ENCODE measurements around the gene TIFAB. TPM values are rescaled to one million over a fixed set of nuclear protein-coding genes. Genes with fewer than 3 reads are reported as not detected.

TIFAB gene
- total and polyA plus RNA-seq, 7 donors = 0.46 to 1.4 TPM; not detected in 5

GRCh38 chr5:135442431-135443160, 9.6 kb downstream of the TIFAB start:
- no peak overlapping the region for H3K27ac ChIP-seq
- TF ChIP-seq CTCF (IDR thresholded peaks at IDR 0.05) (no peak), POLR2AphosphoS5 (IDR thresholded peaks at IDR 0.05) (no peak), POLR2A (IDR thresholded peaks at IDR 0.05) (no peak), EP300 (IDR thresholded peaks at IDR 0.05) (no peak)
- H3K4me3 ChIP-seq = no peak overlapping the region
- intact Hi-C loops (cut with DNase I) = no loop called here
- H3K9me3 ChIP-seq = no peaks in the 10 kb centered on the region
- no peaks in the 10 kb centered on the region for H3K27me3 ChIP-seq
- DNase-seq = peak; percentile 46
- H3K36me3 ChIP-seq = no peaks in the 10 kb centered on the region
- H3K4me1 ChIP-seq = peaks cover 0 to 31% (median 20%) of the 10 kb centered on the region in 4 donors
- 79 to 87% methylated on average over 8 of the region's 8 CpGs for WGBS, 2 donors

GRCh38 chr5:135441919-135442318, 10.2 kb downstream of the TIFAB start:
- TF ChIP-seq POLR2AphosphoS5 (IDR thresholded peaks at IDR 0.05) (no peak), POLR2A (IDR thresholded peaks at IDR 0.05) (no peak), CTCF (IDR thresholded peaks at IDR 0.05) (no peak), EP300 (IDR thresholded peaks at IDR 0.05) (no peak)

GRCh38 chr5:135441350-135441831, 10.8 kb downstream of the TIFAB start:
- intact Hi-C loops (cut with DNase I) = no loop called here
- H3K4me3 ChIP-seq = no peak overlapping the region
- H3K4me1 ChIP-seq = peaks cover 0 to 33% (median 25%) of the 10 kb centered on the region in 4 donors

More at GRCh38 chr5:135441919-135442318, 10.2 kb downstream of the TIFAB start:
- 73 to 85% methylated on average over 4 of the region's 4 CpGs for WGBS, 2 donors
- peak; percentile 39 for DNase-seq
- H3K27ac ChIP-seq = no peak overlapping the region
- H3K9me3 ChIP-seq = no peaks in the 10 kb centered on the region
- no peak overlapping the region for H3K4me3 ChIP-seq
- no peaks in the 10 kb centered on the region for H3K27me3 ChIP-seq
- H3K4me1 ChIP-seq = peaks cover 0 to 33% (median 25%) of the 10 kb centered on the region in 4 donors
- intact Hi-C loops (cut with DNase I) = no loop called here
- no peaks in the 10 kb centered on the region for H3K36me3 ChIP-seq

GRCh38 chr5:135440916-135441315, 11.2 kb downstream of the TIFAB start:
- DNase-seq = peak; percentile 11
- intact Hi-C loops (cut with DNase I) = no loop called here
- 65 to 87% methylated on average over 6 of the region's 6 CpGs for WGBS, 2 donors

More at GRCh38 chr5:135441350-135441831, 10.8 kb downstream of the TIFAB start:
- 38 to 77% methylated on average over 11 of the region's 11 CpGs for WGBS, 2 donors
- peak; percentile 63 for DNase-seq
- H3K27me3 ChIP-seq = no peaks in the 10 kb centered on the region
- no peak overlapping the region for H3K27ac ChIP-seq
- no peak for TF ChIP-seq EP300 (IDR thresholded peaks at IDR 0.05)
- peak in 1 of 4 donors; percentile 43 for TF ChIP-seq POLR2AphosphoS5 (IDR thresholded peaks at IDR 0.05)
- no peak for TF ChIP-seq CTCF (IDR thresholded peaks at IDR 0.05)
- no peak for TF ChIP-seq POLR2A (IDR thresholded peaks at IDR 0.05)
- H3K9me3 ChIP-seq = no peaks in the 10 kb centered on the region
- no peaks in the 10 kb centered on the region for H3K36me3 ChIP-seq

More at GRCh38 chr5:135440916-135441315, 11.2 kb downstream of the TIFAB start:
- Histone ChIP-seq H3K4me1 (peaks cover 0 to 33% (median 25%) of the 10 kb centered on the region in 4 donors), H3K27ac (no peak overlapping the region), H3K27me3 (no peaks in the 10 kb centered on the region), H3K9me3 (no peaks in the 10 kb centered on the region), H3K36me3 (no peaks in the 10 kb centered on the region), H3K4me3 (no peak overlapping the region)
- no peak for TF ChIP-seq POLR2A (IDR thresholded peaks at IDR 0.05)
- TF ChIP-seq EP300 (IDR thresholded peaks at IDR 0.05) = no peak
- TF ChIP-seq POLR2AphosphoS5 (IDR thresholded peaks at IDR 0.05) = no peak
- TF ChIP-seq CTCF (IDR thresholded peaks at IDR 0.05) = no peak

Data from sigmoid colon (tissue), 7 donors.